Parietal lobe (tissue), 1 donor: ENCODE results near the gene SSU72. TPM values are rescaled to one million over a fixed set of nuclear protein-coding genes. Genes with fewer than 3 reads are reported as not detected.

Experiments
- total RNA-seq: library from RNA; depleted of rRNA; stranded (reverse); fragments of >200 nt; gene quantifications from one replicate; pipeline ENCODE4 v1.2.3, GENCODE V29; 2014

SSU72 gene
- 45.4 TPM for total RNA-seq

GRCh38 chr1:1574721-1575537 is at the start of gene SSU72:
Gene SSU72, minus strand, starts transcription at chr1:1574863. Its CDS starts 306 bp downstream, at chr1:1574557.

GRCh38 chr1:1615256-1616044 is 40.8 kb upstream of the SSU72 start, which contains the start of gene MIB2:
Gene MIB2, plus strand, starts transcription at chr1:1615500. Its CDS starts 7,953 bp downstream, at chr1:1623453.

DNA sequence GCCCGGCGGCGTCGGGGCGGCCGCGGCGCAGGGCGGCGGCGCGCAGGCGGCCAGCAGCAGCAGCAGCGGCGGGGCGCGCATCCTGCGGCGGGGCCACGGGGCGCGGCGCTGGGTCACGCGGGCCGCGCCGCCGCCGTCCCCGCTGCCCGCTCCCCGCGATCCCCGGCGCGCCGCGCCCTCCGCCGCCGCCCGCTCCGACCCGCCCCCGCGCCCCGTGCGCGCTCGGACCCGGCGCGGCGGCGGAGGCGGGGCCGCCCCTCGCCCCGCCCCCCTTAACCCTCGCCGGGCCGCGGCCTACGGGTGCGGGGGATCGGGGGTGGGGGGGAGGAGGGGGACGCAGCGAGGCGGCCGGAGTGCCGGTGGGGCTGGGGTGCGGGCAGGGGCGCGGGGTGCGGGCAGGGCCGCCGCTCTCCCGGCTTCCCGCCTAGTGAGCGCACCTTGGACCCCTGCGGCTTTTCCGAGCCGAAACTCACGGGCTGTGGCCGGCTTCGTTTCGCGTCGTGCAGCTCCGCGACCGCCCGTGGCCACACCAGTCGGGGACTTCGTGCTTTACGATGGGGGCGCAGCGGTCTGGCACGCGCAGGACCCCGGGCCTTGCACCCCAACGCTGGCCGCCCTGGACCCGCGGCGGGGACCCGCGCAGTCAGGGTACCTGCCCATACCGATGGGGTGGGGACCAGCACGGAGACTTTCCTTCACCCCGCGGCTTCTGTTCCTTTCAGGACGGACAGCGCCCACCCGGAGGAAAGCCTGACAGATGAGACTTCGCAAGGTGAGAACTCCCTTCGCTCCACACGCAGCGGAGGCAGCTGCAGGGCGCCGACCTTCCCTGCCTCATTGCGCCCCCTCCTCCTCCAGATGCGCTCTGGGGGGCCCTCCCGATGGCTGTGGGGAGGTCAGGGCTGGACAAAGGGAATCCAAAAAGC is 25.5 kb upstream of the SSU72 start, which contains the start of gene FNDC10:
FNDC10 (minus strand) TSS at position 201 of the 926 bp plus-strand sequence; CDS start at position 81, 120 bp downstream.

GRCh38 chr1:1540090-1540817 is 34.4 kb downstream of the SSU72 start, which contains the start of gene TMEM240:
Gene TMEM240, minus strand, starts transcription at chr1:1540624. Its CDS starts 278 bp downstream, at chr1:1540346.

GRCh38 chr1:1511533-1512285 is 63.0 kb downstream of the SSU72 start, which contains the start of gene ATAD3A:
Gene ATAD3A, plus strand, starts transcription at chr1:1512162. Its CDS starts 107 bp downstream, at chr1:1512269.

Other genes starting within 250 kb of the SSU72 start
- 1.6 TPM for gene TAS1R3, start 243.6 kb downstream of the SSU72 start, total RNA-seq
- 80.1 TPM for gene DVL1, start 225.4 kb downstream of the SSU72 start, total RNA-seq
- 9.1 TPM for gene MXRA8, start 216.3 kb downstream of the SSU72 start, total RNA-seq
- gene AURKAIP1, start 199.7 kb downstream of the SSU72 start, total RNA-seq: 27.2 TPM
- 262 TPM for gene CCNL2, start 175.5 kb downstream of the SSU72 start, total RNA-seq
- 49.5 TPM for gene MRPL20, start 167.6 kb downstream of the SSU72 start, total RNA-seq
- gene ANKRD65, start 153.6 kb downstream of the SSU72 start, total RNA-seq: 1.6 TPM
- gene VWA1, start 139.2 kb downstream of the SSU72 start, total RNA-seq: 4.1 TPM
- not detected for gene ATAD3C, start 125.2 kb downstream of the SSU72 start, total RNA-seq
- gene ATAD3B, start 103.1 kb downstream of the SSU72 start, total RNA-seq: 22.5 TPM
- 13.5 TPM for gene ATAD3A, start 62.7 kb downstream of the SSU72 start, total RNA-seq
- 20.3 TPM for gene TMEM240, start 34.2 kb downstream of the SSU72 start, total RNA-seq
- gene FNDC10, start 25.3 kb upstream of the SSU72 start, total RNA-seq: 2.2 TPM
- 67.6 TPM for gene MIB2, start 40.6 kb upstream of the SSU72 start, total RNA-seq
- gene MMP23B, start 57.3 kb upstream of the SSU72 start, total RNA-seq: 0.63 TPM
- 8.5 TPM for gene CDK11B, start 84.1 kb upstream of the SSU72 start, total RNA-seq
- gene SLC35E2B, start 117.9 kb upstream of the SSU72 start, total RNA-seq: 91.4 TPM
- gene CDK11A, start 149.5 kb upstream of the SSU72 start, total RNA-seq: 42.6 TPM
- 30.0 TPM for gene NADK, start 203.6 kb upstream of the SSU72 start, total RNA-seq